Gastroesophageal sphincter (tissue), 3 donors: ENCODE measurements around the gene DCAF8.

Experiments
- EP300 ChIP-seq: sonication (generic); formaldehyde crosslinking; IDR thresholded peaks from one replicate; pipeline ENCODE4 v1.6.1; 2017; ENCODE audit warnings: antibody characterized with exemption, mild to moderate bottlenecking
- POLR2A ChIP-seq, 2 donors: fragments of 450-650 bp; IDR thresholded peaks; one replicate each; pipeline ENCODE4 v1.6.1; 2017; ENCODE audit warnings: antibody characterized with exemption in 2 of 2, mild to moderate bottlenecking in 2 of 2, moderate library complexity in 1 of 2
- POLR2AphosphoS5 ChIP-seq: sonication (generic); formaldehyde crosslinking; IDR thresholded peaks from one replicate; pipeline ENCODE4 v1.6.1; 2017; ENCODE audit warnings: antibody characterized with exemption
- TF ChIP-seq, protein P1 (sequence below), 4 experiments: fragments of 200-600 bp in 2 of 4; fragments of 450-650 bp in 2 of 4; sonication (generic) in 1 of 4; IDR thresholded peaks; one replicate each; pipeline ENCODE4 v1.5.1; 2017 to 2019; ENCODE audit warnings: antibody characterized with exemption in 4 of 4, mild to moderate bottlenecking in 2 of 4, moderate library complexity in 2 of 4

DNA sequence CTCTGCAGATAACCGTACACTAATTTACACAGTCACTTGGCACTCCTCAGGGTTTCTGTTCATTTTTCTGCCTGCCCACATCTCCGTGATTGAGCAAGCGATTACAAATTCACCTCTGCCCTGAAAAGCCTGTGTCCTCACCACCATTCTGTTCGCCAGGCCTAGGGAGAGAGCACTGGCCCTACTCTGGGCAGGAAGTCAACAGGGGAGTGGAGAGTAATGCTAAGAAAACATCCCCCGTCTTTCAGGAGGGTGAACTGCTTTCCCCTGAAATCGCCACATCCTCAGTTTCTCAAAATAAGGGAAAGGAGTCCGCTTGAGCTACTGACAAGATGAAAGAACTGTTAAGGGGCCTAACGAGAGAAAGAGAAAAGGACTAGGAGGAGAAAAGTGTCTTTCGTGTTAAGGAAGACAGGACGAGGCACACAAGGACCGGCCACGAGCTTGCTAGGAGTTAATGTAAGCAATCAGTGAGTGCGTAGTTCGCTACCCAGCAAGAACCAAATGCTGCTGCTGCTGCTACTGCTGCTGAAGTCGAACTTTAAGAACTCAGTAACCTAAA, 22.0 kb upstream of the DCAF8 start:
- no peak for TF ChIP-seq POLR2A (IDR thresholded peaks at IDR 0.05)
- TF ChIP-seq, protein P1, sequence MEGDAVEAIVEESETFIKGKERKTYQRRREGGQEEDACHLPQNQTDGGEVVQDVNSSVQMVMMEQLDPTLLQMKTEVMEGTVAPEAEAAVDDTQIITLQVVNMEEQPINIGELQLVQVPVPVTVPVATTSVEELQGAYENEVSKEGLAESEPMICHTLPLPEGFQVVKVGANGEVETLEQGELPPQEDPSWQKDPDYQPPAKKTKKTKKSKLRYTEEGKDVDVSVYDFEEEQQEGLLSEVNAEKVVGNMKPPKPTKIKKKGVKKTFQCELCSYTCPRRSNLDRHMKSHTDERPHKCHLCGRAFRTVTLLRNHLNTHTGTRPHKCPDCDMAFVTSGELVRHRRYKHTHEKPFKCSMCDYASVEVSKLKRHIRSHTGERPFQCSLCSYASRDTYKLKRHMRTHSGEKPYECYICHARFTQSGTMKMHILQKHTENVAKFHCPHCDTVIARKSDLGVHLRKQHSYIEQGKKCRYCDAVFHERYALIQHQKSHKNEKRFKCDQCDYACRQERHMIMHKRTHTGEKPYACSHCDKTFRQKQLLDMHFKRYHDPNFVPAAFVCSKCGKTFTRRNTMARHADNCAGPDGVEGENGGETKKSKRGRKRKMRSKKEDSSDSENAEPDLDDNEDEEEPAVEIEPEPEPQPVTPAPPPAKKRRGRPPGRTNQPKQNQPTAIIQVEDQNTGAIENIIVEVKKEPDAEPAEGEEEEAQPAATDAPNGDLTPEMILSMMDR (IDR thresholded peaks at IDR 0.05): no peak
- no peak for TF ChIP-seq EP300
- peak; percentile 59 for TF ChIP-seq POLR2AphosphoS5
